Stimulated activated CD4-positive, alpha-beta T cell treated with anti-CD3 and anti-CD28 coated beads, TNF-alpha, amount 100 ng/mL, for 24 hours (primary cell): ENCODE results near the gene EEF1A2.

Source experiments
- DNase-seq, 3 experiments: peaks; one replicate each; pipeline ENCODE4 v3.0.0-alpha.2; 2020; ENCODE audit warnings: low read depth in 3 of 3

EEF1A2 gene

DNA sequence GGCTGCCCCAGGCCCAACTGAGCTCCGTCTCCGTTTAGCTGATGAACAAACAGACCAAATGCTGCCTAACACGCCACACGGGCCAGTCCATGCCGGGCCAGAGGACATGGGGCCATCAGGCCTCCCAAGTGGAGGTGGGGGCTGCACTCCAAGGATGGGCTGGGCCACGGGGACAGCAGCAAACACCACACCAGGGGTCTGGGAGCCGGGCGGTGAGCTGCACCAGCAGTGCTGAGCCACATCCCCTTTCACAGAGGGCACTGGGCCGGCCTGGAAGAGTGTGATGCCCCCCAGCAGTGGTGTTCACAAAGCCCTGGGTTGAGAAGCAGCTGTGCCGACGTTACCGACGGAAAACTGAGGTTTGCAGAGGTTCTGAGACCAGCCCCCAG, 29.2 kb downstream of the EEF1A2 start:
- no peak for DNase-seq

DNA sequence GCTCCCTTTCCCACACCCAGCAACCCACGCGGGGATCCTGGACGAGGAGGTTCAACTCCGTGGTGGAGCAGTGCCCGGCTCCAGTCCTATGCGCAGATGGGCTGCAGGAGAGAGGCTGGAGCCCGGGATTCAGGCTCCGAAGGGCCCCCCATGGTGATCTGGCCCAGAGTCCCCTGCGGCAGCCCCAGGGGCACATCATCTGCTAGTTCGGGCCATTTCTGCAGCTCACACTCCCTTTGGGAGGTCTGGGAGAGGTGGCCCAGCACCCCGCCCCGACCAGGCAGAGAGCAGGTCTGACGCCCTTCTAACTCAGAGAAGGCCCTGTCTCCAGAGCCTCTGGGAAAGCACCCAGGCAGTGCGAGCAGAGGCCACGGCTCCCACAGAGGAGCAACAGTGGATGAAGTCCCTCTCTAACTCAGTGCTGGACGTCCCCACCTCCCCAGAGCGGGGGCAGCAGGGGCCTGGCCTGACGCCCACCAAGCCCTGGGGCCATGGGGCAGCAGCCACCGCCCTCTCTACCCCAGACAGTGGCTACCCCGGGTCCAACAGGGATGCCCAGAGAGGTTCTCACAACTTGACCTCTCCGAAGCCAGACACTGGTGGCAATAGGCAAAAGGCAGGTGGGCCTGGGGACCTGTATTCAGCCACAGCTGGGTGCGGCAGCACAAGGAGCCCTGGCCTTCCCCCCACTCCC, 29.7 kb downstream of the EEF1A2 start:
- DNase-seq, result no peak

DNA sequence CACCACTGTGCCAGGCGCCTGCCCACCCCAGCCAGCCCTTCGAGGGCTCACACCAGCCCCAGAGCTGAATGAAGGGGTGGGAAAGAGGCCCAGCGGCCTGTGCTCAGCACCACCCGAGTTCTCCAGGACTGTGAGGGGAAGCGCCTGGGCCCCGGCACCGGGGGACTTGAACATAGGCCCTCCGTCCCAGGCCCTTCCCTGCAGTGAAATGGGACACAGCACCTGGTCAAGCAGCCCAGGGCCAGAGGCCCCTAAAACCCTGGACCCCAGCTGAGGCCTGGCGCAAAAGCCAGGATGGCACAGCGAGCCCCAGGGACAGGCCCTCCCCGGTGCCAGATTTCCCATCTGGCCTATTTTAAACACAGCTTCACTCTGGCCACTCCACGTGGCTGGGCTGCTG, 30.5 kb downstream of the EEF1A2 start:
- no peak for DNase-seq

DNA sequence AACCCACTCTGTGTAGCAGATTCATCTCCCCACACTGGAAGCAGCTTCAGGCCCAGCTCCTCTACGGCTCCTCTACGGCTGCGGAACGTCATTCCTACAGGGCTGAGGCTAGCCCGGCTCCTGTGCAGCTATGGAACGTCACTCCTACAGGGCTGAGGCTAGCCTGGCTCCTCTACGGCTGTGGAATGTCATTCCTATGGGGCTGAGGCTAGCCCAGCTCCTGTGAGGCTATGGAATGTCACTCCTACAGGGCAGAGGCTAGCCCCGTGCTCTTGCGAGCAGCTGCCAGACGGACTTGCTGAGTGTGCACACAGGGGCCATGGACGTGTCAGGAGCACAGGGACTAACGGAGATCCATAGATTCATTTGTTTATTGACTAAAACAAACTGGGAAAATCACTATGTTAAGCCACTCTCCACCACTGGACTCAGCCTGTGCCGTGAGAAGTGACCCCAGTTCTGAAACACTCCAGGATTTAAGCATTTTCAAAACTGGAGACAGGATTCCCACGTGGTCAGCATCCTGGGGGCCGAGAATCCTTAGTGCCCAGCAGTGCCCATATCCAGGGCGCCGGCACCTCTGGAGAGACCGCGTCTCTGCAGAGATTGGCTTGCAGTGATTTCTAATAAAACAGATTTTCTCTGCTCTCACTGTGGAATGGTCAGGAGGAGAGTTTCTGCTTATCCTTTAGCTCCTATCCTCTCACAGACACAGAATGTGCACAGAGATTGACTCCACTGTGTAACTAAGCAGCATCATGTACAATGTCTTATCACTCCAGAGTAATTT, 31.4 kb downstream of the EEF1A2 start:
- no peak for DNase-seq

DNA sequence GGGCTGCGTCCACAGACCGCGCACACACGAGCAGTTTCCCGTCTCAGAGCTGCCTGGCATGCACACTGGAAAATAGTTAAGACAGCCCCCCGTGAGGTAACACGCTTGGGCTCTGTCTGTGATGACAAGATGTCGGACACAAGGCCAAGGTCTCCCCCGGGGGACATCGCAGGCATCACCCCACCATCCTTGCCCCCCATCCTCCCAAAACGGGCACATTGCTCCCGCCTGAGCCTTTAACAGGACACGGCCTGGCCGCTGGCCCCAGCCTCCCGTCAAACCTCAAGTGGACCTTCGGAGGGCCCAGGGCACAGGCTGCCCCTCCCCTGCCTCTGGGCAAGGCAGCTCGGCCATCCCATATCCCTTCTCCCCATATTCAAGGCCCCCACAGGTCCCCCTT, 32.0 kb downstream of the EEF1A2 start:
- no peak for DNase-seq

DNA sequence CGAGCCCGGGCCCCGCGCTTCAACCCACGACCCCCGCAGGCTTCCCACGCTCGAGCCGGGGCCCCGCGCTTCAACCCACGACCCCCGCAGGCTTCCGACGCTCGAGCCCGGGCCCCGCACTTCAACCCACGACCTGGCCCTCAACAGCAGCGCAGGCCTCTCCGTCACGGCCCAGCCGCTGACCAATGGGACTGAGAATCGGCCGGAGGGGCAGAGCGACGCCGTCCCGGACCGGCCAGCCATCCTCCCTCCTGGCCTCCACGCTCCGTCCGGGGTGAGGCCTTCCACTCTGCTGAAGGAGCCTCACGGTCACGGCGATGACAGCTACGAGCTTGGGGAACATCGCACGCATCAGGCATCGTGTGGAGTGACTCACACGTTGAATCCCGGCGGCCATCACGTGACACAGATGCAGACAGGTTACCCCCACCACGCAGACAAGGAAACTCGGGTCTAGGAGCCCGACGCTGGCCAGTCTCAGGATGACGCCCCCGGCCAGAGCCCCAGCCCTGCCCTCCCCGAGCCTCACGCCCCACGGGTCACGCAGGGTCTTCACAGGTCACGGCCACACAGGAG, 32.5 kb downstream of the EEF1A2 start:
- DNase-seq, result no peak

DNA sequence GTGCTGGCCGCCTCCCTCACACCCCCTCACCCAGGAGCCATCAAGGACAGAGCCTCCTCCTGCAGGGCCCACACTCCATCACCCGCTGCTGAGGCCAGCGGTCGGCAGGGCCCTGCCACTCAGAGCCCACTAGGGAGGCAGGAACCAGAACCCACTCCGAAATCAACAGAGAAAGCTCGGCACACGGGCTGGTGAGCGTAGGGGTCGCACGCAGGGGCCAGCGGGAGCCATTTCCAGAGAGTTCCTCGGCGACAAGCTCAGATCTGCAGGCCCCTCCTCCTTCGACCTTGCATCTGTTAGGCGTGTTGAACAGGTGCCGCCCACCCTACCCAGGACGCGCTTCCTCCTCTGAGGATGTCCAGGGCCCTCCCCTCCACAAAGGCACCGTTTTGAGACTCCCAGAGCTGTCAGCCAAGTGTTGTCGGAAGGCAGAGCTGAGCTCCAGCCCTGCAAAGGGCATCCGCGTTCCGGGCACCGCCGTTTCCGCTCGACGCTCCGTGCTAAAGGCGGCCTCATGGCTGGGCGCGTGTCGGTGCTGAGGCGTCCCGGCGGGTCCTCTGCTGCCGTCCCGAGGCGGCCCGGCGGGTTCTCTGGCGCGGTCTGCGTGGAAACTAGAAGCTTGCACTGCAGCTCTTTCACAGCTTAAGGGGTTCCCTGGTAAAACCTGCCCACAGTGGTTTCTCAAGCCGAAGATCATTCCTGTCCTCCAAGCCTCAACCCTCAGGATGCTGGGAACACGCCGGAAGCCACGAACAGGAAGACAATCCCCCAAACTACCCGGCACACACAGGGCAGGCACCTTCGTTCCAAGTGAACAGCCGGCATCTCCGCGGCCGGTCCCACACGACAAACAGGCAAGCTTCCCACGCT, 33.3 kb downstream of the EEF1A2 start:
- DNase-seq, result no peak

DNA sequence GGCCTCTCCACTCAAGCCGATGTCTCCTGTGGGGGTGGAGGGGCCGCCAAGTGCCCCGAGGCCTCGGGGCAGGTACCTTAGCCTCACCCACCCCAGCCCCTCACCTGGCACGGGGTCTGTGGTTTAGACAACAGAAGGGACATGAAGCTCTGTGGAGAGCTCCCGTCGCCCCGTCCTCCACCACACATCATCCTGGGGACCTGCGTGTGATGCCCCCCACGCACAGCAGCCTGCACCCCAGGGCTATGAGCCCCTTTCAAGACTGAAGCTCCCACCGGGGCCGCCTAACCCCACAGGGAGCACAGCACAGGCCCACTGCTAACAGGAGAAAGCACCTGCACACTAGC, 34.6 kb downstream of the EEF1A2 start:
- DNase-seq, result no peak

DNA sequence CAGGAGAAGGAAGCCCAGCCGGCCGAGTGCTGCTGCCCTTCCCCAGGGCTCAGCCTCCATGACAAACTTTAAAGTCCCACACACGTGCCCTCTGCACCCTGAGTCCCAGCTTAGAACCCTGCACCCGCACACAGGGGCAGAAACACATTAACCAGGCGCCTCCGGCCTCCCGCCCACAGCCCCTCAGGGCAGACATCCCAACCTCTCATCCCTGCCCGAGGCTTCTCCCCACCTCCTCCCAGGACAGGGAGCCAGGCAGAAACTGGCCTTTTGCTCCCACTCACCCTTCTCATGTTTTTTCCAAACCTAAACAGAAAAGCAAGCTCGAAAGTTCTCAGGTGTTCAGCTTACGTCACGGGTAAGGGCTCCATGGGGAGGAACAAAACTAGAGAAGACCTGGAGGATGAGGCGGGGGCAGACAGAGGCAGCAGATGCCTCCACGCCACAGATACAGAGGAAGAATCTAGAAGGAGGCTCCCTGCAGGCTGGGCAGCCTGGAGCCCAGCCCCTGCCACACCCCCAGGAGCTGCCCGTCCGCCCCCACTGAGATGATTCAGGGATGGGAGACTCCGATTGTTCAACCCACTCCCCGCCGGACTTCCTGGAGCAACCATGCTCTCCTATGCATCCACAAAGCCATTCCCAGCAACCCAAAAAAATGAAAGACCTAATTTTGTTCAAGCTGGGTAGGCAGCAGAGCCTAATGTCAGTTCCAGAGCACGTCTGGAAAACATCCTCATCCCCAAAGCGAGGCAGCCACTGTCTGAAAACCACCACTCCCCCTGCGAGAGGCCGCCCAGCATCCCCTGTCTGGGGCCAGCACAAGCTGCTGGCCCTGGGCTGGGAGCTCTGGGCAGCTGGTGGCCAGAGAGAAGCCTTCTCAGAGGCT, 35.2 kb downstream of the EEF1A2 start:
- no peak for DNase-seq

DNA sequence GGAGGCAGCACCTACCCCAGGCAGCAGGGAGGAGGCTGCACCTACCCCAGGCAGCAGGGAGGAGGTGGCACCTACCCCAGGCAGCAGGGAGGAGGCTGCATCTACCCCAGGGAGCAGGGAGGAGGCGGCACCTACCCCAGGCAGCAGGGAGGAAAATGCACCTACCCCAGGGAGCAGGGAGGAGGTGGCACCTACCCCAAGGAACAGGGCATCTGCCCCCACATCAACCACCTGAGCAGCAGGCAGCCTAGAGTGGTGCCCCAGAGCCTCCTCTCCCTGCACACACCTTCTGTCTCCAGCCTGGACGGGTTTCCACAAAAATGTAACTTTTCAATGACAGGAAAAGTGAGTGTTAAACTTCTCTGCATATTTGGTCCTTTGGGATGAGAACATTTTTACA, 36.6 kb downstream of the EEF1A2 start:
- no peak for DNase-seq

DNA sequence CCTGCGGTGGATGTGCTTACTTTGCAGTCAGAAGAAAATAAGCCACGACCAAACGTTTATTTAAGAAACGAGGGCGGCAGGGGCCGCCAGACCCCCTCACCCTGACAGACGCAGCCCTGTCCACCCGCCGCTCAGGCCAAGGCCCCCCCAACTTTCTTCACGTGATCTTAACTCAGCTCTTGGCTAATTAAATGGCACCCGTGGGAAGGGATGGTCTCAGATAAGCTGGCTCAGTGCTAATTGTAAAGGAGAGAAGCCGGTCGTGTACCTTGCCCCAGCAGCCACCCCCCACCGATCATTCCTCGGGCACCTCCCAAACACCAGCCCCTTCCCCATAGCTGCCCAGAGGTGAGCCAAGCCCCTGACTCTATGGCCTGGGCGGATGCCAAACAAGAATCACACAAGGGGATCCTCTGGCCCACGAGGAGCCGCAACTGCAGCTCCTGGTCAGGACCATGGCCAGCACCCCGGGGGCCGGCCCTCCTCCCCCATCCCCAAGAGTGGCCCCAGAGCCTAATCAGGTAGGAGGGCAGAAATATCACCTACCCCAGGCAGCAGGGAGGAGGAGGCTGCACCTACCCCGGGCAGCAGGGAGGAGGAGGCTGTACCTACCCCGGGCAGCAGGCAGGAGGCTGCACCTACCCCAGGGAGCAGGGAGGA, 37.6 kb downstream of the EEF1A2 start:
- DNase-seq, result no peak

DNA sequence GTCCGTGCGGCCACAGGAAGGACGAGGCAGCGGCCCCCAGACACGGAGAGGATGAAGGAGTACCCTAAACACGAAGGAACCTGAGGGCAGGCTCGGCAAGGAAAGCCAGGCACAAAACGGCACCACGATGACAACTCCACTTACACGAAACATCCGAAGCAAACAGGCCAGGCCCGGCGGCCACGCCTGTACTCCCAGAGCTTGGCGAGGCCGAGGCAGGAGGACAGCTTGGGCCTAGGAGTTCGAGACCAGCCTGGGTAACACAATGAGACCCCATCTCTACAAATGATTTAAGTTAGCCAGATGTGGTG, 39.9 kb downstream of the EEF1A2 start:
- no peak for DNase-seq

DNA sequence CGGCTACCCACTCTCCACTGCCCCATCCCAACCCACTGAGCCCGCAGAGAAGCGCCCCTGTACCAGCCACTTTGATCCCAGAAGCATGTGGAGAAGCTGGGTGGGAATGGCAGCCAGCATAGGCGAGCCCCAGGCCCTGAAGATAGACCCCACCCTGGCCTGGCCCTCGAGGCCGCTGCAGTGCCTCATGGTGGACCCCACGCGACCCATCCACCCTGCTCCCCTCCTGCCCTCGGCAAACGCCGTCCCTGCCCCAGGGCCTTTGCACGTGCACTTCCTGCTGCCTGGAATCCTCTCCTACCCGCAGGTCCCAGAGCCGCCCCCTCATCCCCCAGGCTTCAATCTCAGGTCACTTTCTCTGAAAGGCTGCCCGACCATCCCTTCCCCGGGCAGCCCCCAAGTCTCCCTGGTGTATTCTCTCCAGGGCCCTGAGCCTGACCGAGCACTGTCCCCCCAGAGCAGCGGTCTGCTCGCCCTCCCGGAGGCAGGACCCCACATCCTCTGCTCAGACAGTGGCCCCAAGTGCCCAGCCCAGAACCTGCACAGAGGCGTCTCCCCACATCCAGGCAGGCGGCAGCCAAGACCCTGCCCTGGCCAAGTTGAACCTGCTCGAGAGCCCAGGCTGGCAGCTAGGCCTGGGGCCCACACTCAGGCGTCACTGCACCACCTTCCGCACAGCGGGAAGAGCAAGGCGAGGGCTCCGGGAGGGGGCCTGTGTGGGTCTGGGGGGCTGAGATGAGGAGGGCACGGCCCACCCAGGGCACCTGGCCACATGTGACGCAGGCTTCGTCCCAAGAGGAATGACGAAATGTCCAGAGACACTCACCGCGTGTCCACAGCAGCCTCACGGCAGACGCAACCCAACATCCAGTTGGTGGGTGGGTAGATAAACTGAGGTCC, 40.5 kb downstream of the EEF1A2 start:
- DNase-seq, result no peak

DNA sequence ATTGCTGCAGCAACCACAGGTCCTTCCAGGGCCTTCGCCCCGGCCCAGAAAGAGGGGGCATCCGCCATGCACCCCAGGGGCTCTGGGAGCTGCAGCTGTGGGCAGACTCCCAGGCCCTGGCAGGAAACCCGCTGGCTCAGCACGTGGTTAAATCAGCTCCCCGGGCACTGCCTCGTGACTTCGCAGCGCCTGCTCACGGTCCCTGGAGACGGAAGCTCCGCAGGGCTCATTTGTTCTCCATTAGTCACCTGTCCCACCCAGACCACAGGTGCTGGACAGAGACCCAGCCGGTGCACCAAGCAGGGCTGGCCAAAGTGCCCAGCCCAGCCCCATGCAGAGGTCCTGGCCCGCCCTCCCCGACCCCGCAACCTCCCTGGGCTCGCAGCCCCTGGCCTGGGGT, 41.1 kb downstream of the EEF1A2 start:
- no peak for DNase-seq

DNA sequence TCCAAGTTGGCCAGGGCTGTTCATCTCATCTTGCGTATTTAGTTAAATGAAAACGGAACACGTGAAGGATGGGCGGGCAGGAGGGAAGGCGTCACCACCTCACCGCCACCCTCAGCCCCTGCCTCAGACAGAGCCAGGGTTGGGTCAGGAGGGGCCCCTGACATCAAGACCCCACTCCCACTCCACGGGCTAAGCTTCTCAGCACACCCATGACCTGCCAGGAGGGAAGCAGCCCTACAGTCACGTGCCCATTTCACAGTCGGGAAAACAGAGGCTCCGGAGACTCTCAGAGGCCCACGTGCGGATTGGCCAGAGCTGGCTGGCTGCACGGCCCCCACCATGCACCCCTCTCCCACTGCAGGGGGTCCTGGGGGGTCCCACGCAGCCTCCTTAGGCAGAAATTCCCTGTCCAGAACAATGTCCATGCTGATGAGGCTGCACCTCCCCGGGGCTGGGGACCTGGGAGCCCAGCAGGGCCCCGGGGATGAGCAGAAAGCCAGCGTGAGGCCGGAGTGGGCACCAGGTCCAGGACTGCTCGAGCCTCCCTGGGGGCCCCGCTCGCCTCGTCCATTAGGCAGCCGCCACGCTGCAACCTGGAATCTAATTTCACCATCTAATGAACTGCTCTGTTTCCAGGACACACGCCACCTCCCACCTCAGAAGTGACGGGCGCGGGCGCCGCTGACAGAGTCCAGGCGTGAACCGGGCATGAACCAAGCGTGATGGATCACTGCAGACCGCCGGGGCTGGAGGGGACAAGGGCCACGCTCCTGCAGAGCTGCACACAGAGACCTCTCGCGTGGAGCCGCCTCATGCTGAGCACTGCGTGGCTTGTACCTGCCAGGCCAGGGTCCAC, 42.2 kb downstream of the EEF1A2 start:
- no peak for DNase-seq

DNA sequence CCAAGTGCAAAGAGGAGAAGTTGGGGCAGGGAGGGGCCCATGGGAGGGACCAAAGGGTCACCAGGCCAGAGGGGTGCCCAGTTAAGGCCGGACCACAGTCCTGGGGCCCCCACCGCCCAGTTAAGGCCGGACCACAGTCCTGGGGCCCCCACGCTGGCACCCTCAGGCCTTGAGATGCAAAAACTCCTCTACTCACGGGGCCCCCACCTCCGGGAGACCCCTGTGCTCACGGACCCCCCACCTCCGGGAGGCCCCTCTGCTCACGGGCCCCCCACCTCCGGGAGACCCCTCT, 43.4 kb downstream of the EEF1A2 start:
- no peak for DNase-seq

DNA sequence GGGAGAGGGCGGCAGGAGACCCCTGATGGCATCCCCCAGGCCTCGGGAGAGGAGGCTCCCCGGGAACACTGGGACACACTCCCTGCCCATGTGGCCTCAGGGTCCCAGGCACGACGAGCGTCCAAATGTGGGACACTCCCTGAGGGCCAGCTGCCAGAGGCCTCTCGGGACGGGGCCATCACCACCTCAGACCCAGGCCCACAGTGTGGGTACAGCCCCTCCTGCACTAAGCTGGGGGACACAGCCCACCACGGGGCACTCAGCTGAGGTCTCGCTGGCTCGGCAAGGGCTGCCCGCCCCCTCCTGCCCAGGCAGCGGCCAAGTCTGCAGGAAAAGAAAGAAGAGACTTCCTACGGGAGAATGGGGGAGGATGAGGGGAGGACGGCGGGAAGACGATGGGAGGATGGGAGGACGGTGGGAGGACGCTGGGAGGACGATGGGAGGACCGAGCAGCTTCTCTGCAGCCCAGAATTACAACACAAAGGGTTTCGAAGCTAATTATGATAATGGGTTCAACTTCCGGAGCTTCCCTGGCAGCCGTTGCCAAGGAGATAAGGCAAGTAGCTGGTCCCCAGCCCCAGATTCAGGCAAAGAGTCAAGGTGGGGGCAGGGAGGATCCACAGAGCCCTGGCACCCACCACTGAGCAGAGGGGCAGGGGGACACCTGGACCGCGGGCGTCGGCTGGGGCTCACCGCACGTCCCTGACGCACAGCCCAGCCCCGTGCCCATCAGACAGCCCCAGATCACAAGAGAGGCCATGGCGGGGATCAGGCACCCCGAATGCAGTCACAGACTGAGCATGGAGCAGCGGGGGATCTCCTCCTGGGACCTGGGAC, 43.9 kb downstream of the EEF1A2 start:
- DNase-seq, result no peak

DNA sequence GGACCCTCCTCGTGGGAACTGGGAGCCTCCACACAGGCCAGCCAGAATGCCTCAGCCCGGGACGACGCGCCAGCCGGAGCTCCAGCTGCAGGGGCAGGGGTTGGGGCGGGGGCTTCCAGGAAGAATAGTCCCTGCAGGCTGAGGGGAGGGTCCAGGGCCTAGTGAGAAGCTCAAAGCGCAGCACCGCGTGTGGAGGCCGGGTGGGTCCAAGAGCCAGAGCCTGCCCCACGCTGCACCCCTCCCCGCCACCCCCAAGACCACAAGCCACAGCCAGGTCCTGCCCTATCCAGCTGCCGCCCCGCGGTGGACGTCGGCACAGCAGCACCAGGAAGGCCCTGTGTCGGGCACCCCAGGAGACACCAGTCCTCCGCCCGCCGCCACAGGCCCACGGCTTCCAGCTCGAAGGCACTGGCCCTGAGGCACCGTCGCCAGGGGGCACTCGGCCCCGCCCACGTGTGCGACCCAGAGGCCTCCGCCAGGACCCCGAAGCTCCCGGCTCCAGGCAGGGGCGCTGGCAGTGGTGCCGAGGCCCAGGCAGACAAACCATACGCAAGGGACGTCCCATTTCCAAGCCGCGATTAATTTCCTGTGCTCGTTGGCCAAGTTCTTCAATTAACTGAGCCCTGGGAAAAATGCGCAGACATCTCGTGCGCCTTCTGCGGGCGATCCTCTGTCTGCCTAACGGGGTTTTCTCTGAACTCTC, 45.9 kb downstream of the EEF1A2 start:
- no peak for DNase-seq
